ENCODE results near the gene NOP58.
"Not testable (repeated sequence)": the region's sequence is repeated elsewhere in the genome, so short reads cannot be mapped to it uniquely, and the experiment has no call there.

Gene NOP58

DNA sequence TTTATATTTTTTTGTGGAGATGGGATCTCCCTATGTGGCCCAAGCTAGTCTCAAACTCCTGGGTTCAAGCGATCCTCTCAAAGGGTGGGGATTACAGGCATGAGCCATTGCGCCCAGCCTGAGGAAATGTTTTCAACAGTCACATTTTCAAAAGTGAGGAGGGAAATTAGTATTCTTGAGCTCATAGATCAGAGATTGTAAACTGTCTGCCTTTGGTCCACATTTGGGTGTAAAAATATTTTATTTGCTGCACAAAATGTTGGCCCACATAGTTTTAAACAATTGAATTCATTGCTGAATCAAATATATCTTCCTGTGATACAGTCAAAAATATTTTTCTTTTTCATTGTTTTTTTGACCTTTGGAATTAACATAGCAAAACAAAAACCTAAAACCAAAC is 48.6 kb downstream of the NOP58 start:
- no peak overlapping the region for H3K4me3 ChIP-seq (ENCODE audit: low read depth, low read length)
- no peaks in the 10 kb centered on the region for H3K27me3 ChIP-seq (replicated peaks)
- no peak for DNase-seq
- TF ChIP-seq, protein P1, sequence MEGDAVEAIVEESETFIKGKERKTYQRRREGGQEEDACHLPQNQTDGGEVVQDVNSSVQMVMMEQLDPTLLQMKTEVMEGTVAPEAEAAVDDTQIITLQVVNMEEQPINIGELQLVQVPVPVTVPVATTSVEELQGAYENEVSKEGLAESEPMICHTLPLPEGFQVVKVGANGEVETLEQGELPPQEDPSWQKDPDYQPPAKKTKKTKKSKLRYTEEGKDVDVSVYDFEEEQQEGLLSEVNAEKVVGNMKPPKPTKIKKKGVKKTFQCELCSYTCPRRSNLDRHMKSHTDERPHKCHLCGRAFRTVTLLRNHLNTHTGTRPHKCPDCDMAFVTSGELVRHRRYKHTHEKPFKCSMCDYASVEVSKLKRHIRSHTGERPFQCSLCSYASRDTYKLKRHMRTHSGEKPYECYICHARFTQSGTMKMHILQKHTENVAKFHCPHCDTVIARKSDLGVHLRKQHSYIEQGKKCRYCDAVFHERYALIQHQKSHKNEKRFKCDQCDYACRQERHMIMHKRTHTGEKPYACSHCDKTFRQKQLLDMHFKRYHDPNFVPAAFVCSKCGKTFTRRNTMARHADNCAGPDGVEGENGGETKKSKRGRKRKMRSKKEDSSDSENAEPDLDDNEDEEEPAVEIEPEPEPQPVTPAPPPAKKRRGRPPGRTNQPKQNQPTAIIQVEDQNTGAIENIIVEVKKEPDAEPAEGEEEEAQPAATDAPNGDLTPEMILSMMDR (IDR thresholded peaks at IDR 0.05; ENCODE audit: low read depth, low read length, missing control alignments), result no peak
- in situ Hi-C loops (cut with HindIII; ENCODE audit: low pct_ligation_motif_present, low sequenced_read_pairs), result no loop called here
- H3K27ac ChIP-seq, result no peak overlapping the region
- H3K36me3 ChIP-seq (replicated peaks), result peaks cover 3% of the 10 kb centered on the region

DNA sequence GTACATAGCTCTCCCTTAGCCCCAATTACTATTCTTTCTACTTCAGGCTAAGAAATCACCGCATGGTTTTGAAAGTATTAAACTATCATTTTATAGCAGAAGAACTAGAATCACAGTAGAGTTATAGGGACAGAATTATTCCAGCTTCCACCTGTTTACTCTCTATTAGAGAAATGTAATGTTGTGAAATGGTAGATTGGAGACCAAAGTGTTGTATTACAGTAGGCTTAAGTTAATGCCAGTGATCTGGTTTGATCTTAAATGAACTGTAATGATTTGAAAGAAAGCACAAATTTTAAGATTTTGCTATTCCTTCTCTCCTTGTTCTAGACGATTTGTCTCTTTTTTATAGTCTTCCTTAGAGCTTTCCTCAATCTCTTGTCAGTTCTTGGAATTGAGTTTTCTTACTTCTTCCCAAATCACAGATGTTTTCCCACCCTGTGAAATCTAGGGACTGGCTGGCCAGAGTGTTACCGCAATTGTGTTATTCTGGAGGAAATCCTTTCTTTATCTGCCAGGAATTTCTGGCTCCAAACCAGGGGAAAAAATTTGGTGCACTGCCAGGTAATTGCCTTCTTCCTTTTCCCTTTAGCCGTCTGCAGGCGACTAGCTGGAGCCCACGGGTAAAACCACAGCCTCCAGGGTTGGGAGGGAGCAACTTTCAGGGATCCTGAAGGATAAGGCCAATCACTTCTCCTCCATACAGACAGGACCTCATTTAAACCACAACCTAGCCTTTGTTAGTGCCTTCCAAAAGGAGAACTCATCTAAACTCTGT is 51.7 kb downstream of the NOP58 start:
- peak; percentile 80 for DNase-seq
- in situ Hi-C loops (cut with HindIII; ENCODE audit: low pct_ligation_motif_present, low sequenced_read_pairs), result no loop called here
- no peak overlapping the region for H3K4me3 ChIP-seq (ENCODE audit: low read depth, low read length)
- no peak overlapping the region for H3K27ac ChIP-seq
- TF ChIP-seq, protein P1 (IDR thresholded peaks at IDR 0.05; ENCODE audit: low read depth, low read length, missing control alignments), result no peak
- H3K27me3 ChIP-seq (replicated peaks), result no peaks in the 10 kb centered on the region
- H3K36me3 ChIP-seq (replicated peaks), result no peaks in the 10 kb centered on the region

DNA sequence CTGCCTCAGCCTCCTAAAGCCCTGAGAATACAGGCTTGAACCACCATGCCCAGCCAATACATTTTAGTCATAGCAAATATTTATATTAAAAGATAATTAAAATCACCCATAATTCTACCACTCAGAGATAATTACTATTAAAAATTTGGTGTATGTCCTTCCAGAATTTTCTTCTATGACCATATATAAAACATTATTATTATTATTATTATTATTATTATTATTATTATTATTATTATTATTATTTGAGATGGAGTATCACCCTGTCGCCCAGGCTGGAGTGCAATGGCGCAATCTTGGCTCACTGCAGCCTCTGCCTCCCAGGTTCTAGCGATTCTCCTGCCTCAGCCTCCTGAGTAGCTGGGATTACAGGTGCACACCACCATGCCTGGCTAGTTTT is 54.8 kb downstream of the NOP58 start:
- DNase-seq; H3K36me3 ChIP-seq (replicated peaks); H3K27ac ChIP-seq; H3K27me3 ChIP-seq (replicated peaks); in situ Hi-C loops (cut with HindIII; ENCODE audit: low pct_ligation_motif_present, low sequenced_read_pairs); H3K4me3 ChIP-seq (ENCODE audit: low read depth, low read length): not testable (repeated sequence)

DNA sequence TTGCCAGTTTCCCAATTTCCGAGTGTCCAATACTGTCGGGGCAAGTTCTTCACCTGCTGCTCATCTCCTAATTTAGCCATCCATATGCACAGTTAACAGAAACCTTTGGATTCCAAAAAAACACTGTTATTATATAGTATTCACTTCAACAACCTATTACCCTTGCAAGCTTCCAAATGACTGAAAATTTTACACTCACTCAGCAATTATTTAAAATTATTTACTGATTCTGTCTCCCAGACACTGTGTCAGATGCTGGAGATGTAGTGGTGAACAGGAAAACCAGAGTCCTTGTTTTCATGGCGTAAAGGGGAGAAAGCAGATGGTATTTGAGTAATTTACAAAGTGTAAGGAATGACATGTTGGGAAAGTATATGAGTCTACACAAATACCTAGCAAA is 56.9 kb downstream of the NOP58 start:
- in situ Hi-C loops (cut with HindIII; ENCODE audit: low pct_ligation_motif_present, low sequenced_read_pairs), result no loop called here
- Histone ChIP-seq H3K27ac (no peak overlapping the region), H3K4me3 (ENCODE audit: low read depth, low read length) (no peak overlapping the region), H3K36me3 (replicated peaks) (no peaks in the 10 kb centered on the region), H3K27me3 (replicated peaks) (no peaks in the 10 kb centered on the region)
- no peak for DNase-seq
- TF ChIP-seq, protein P1 (IDR thresholded peaks at IDR 0.05; ENCODE audit: low read depth, low read length, missing control alignments), result no peak

DNA sequence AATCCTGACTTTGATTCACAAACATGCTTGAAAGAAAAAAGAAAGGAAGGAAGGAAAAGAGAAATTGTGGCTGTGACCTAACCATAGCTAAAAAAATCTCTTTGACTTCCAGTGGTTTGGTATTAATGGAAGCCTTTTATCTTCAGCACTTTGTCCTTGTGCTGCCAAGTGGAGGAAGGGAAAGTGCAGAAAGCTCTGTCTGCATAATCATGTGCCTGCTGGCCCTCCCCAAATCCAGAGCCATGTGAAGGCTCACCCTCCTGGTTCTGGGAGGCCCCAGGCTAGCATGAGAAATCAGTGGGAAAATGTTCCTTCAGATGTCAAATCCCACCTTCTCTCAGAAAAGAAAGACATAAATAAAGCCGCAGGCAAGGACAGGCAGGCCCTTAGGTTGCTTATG is 62.3 kb downstream of the NOP58 start:
- in situ Hi-C loops (cut with HindIII; ENCODE audit: low pct_ligation_motif_present, low sequenced_read_pairs), result no loop called here
- TF ChIP-seq, protein P1 (IDR thresholded peaks at IDR 0.05; ENCODE audit: low read depth, low read length, missing control alignments), result no peak
- DNase-seq, result no peak
- Histone ChIP-seq H3K27me3 (replicated peaks) (no peaks in the 10 kb centered on the region), H3K4me3 (ENCODE audit: low read depth, low read length) (no peak overlapping the region), H3K36me3 (replicated peaks) (no peaks in the 10 kb centered on the region), H3K27ac (no peak overlapping the region)

DNA sequence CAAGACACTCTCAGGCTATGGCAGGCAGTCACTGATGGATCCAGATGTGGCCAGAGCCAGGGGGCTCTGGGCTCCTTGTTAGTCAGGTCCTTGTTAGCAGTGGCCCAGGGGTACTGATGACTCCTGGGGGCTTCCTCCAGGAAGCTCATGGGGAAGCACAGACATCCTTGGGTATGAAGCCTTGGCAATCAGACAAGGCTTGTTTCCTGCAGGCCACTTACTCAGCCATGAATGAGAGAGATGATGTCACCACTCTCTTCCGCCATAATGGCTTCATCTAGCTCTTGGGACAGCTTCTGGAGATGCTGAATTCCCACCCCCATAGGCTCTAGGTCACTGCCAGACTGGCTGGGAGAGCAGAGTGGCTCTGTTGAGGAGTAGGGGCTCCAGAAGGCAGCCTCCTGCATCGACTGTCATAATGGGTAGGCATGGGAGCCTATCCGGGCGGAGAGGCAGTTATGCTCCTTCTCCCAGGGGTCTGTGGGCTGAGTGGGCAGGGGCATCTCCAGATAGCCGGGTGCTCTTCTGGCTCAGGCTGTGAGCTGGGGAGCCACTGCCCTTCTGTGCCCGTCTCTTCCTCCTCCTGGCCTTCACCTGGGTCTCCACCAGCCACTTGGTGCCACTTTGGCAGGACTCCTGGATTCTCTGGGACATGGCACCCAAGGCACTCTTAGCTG is 70.4 kb downstream of the NOP58 start:
- in situ Hi-C loops (cut with HindIII; ENCODE audit: low pct_ligation_motif_present, low sequenced_read_pairs), result no loop called here
- TF ChIP-seq, protein P1 (IDR thresholded peaks at IDR 0.05; ENCODE audit: low read depth, low read length, missing control alignments), result no peak
- DNase-seq, result peak; percentile 31
- Histone ChIP-seq H3K27ac (no peak overlapping the region), H3K36me3 (replicated peaks) (no peaks in the 10 kb centered on the region), H3K4me3 (ENCODE audit: low read depth, low read length) (no peak overlapping the region), H3K27me3 (replicated peaks) (no peaks in the 10 kb centered on the region)

Measured in brain microvascular endothelial cell (primary cell).